Right lobe of liver (tissue), 6 donors: ENCODE data around the gene DEF6. TPM values are rescaled to one million over a fixed set of nuclear protein-coding genes. Genes with fewer than 3 reads are reported as not detected.

Experiments
- ATAC-seq, 4 donors: fragments of 200-7000 bp; cut with Tn5 transposase; one replicate each; pipeline ENCODE4 v1.9.1; 2020; ENCODE audit warnings: mild to moderate bottlenecking in 4 of 4, moderate library complexity in 4 of 4
- DNase-seq, 3 donors: peaks; one replicate each; pipeline ENCODE4 v3.0.0-alpha.2; 2020
- H3K27ac ChIP-seq, 3 donors: fragments of 200-600 bp; one replicate each; pipeline ENCODE4 v1.8.0; 2022
- H3K27me3 ChIP-seq, 2 donors: fragments of 200-600 bp; one replicate each; pipeline ENCODE4 v1.8.0; 2022
- H3K36me3 ChIP-seq, 4 donors: fragments of 200-600 bp; sonication (generic) in 1 of 4; one replicate each; pipeline versions ENCODE4 v1.5.1 to v1.8.0; 2017 to 2022; ENCODE audit warnings: control low read depth in 1 of 4
- H3K4me1 ChIP-seq, 4 donors: fragments of 200-600 bp; sonication (generic) in 1 of 4; one replicate each; pipeline versions ENCODE4 v1.5.1 to v1.8.0; 2017 to 2022; ENCODE audit warnings: control low read depth in 1 of 4
- H3K4me3 ChIP-seq, 3 donors: fragments of 200-600 bp; one replicate each; pipeline ENCODE4 v1.8.0; 2022
- H3K9me3 ChIP-seq, 4 donors: fragments of 200-600 bp; sonication (generic) in 1 of 4; one replicate each; pipeline versions ENCODE4 v1.5.1 to v1.8.0; 2017 to 2022; ENCODE audit warnings: control low read depth in 1 of 4
- CTCF ChIP-seq, 4 donors: fragments of 200-600 bp in 3 of 4; fragments of 450-650 bp in 1 of 4; IDR thresholded peaks; one replicate each; pipeline versions ENCODE4 v1.5.1 to v1.8.0; 2016 to 2022; ENCODE audit warnings: antibody characterized with exemption in 4 of 4, mild to moderate bottlenecking in 2 of 4
- POLR2A ChIP-seq: fragments of 450-650 bp; IDR thresholded peaks from one replicate; pipeline ENCODE4 v1.6.1; 2017; ENCODE audit warnings: antibody characterized with exemption, mild to moderate bottlenecking
- WGBS: methylation state at CpG from one replicate; pipeline ENCODE4 v1.1.6; 2018; ENCODE audit warnings: low coverage, low lambda C conversion rate; ENCODE audit not compliant: insufficient coverage; ENCODE audit errors: missing lambda C conversion rate; 5-methylcytosine and 5-hydroxymethylcytosine counted together
- intact Hi-C, 2 donors: fragments of 100-400 bp; cut with DNase I; formaldehyde crosslinking; loops; one replicate each; pipeline versions ENCODE4 v1.11.2 to v1.14.1; 2022
- total RNA-seq, 6 experiments: library from RNA; depleted of rRNA in 2 of 6; stranded (reverse); fragments of >200 nt in 2 of 6; fragmentation: NEBNext Ultra II Directional in 3 of 6; extraction: Animal tissue kit (Norgen Biotek cat#: 25700) in 3 of 6; gene quantifications; one replicate each; pipeline versions ENCODE4 v1.1.0 to v1.2.4, GENCODE V29; 2016 to 2023
- donor health status: DM: no; HTN: yes; CAD: no.
- donor health status: DM: no; HTN: no; CAD: no.
- donor health status: DM: no; HTN: no; CAD: no.
- donor health status: DM: no; HTN: yes; CAD: no.
- donor health status: DM: no; HTN: yes; CAD: no.

DEF6 gene
- total RNA-seq, 6 experiments from 2014 or later: 1.1 to 3.6 (median 1.5) TPM

- intact Hi-C loops: no loop called here
- peaks cover 0 to 11% (median under 1%) of the 10 kb centered on the region in 4 donors for H3K4me1 ChIP-seq
- no peak overlapping the region for H3K4me3 ChIP-seq
- DNase-seq: peak in 1 of 3 donors; percentile 17
- peaks cover 0 to 9% (median 4%) of the 10 kb centered on the region in 4 donors for H3K36me3 ChIP-seq
- no peak overlapping the region for H3K27ac ChIP-seq
- H3K9me3 ChIP-seq: no peaks in the 10 kb centered on the region
- WGBS: 89% methylated on average over 13 of the region's 13 CpGs
- no peaks in the 10 kb centered on the region for H3K27me3 ChIP-seq
- TF ChIP-seq CTCF (IDR thresholded peaks at IDR 0.05) (no peak), POLR2A (no peak)
- ATAC-seq: no peak
Observed at GRCh38 chr6:35354361-35355135, 56.9 kb downstream of the DEF6 start.

- no peaks in the 10 kb centered on the region for H3K9me3 ChIP-seq
- no peak overlapping the region for H3K4me3 ChIP-seq
- intact Hi-C loops: no loop called here
- TF ChIP-seq CTCF (IDR thresholded peaks at IDR 0.05): no peak
- TF ChIP-seq POLR2A: no peak
- WGBS: 100% methylated on average over 1 of the region's 1 CpG
- H3K4me1 ChIP-seq: peaks cover 0 to 29% (median 9%) of the 10 kb centered on the region in 4 donors
- ATAC-seq: no peak
- H3K27ac ChIP-seq: no peak overlapping the region
- no peak for DNase-seq
- peaks cover 0 to 9% (median 4%) of the 10 kb centered on the region in 4 donors for H3K36me3 ChIP-seq
- no peaks in the 10 kb centered on the region for H3K27me3 ChIP-seq
Observed at GRCh38 chr6:35356391-35356790, 58.8 kb downstream of the DEF6 start.

- Histone ChIP-seq H3K4me1 (peaks cover 0 to 32% (median 10%) of the 10 kb centered on the region in 4 donors), H3K27ac (no peak overlapping the region), H3K4me3 (no peak overlapping the region), H3K9me3 (no peaks in the 10 kb centered on the region), H3K27me3 (no peaks in the 10 kb centered on the region), H3K36me3 (peaks cover 0 to 6% (median 2%) of the 10 kb centered on the region in 4 donors)
- ATAC-seq: no peak
- intact Hi-C loops: no loop called here
- DNase-seq: no peak
- no peak for TF ChIP-seq CTCF (IDR thresholded peaks at IDR 0.05)
- TF ChIP-seq POLR2A: no peak
- 48% methylated on average over 3 of the region's 4 CpGs for WGBS
Observed at GRCh38 chr6:35357677-35358076, 60.1 kb downstream of the DEF6 start.

GRCh38 chr6:35358086-35358485 lies 60.5 kb downstream of the DEF6 start:
- no peak for TF ChIP-seq POLR2A
- TF ChIP-seq CTCF (IDR thresholded peaks at IDR 0.05): no peak
- ATAC-seq: no peak
- Histone ChIP-seq H3K27me3 (no peaks in the 10 kb centered on the region), H3K9me3 (no peaks in the 10 kb centered on the region), H3K4me1 (peaks cover 0 to 32% (median 10%) of the 10 kb centered on the region in 4 donors), H3K27ac (no peak overlapping the region), H3K4me3 (no peak overlapping the region), H3K36me3 (peaks cover 0 to 6% (median 2%) of the 10 kb centered on the region in 4 donors)
- 65% methylated on average over 3 of the region's 3 CpGs for WGBS
- intact Hi-C loops: no loop called here
- DNase-seq: no peak
